Kidney glomerular epithelial cell (primary cell): Measurements from ENCODE around the gene SAMD4A.

Experiments used
- DNase-seq: peaks from one replicate; lab custom pipeline; 2025; lab: John Stamatoyannopoulos, UW

SAMD4A gene

GRCh38 chr14:54567224-54567638, 303 bp downstream of the SAMD4A start:
- peak; percentile 36 for DNase-seq

- DNase-seq, result no peak
Measured at GRCh38 chr14:54567639-54568561, 972 bp downstream of the SAMD4A start.

- DNase-seq, result no peak
Measured at GRCh38 chr14:54568821-54569595, 2.1 kb downstream of the SAMD4A start.

- no peak for DNase-seq
Measured at GRCh38 chr14:54570047-54570446, 3.1 kb downstream of the SAMD4A start.

- peak; percentile 58 for DNase-seq
Measured at GRCh38 chr14:54570631-54571415, 3.9 kb downstream of the SAMD4A start.

GRCh38 chr14:54572316-54572715, 5.4 kb downstream of the SAMD4A start:
- peak; percentile 22 for DNase-seq

GRCh38 chr14:54574528-54574927, 7.6 kb downstream of the SAMD4A start:
- DNase-seq, result no peak

GRCh38 chr14:54577494-54577893, 10.6 kb downstream of the SAMD4A start:
- DNase-seq, result no peak

GRCh38 chr14:54577977-54578376, 11.0 kb downstream of the SAMD4A start:
- no peak for DNase-seq

- no peak for DNase-seq
Measured at GRCh38 chr14:54579621-54580020, 12.7 kb downstream of the SAMD4A start.

- DNase-seq, result no peak
Measured at GRCh38 chr14:54580933-54581332, 14.0 kb downstream of the SAMD4A start.

- no peak for DNase-seq
Measured at GRCh38 chr14:54582334-54582733, 15.4 kb downstream of the SAMD4A start.

GRCh38 chr14:54584097-54584496, 17.2 kb downstream of the SAMD4A start:
- no peak for DNase-seq

GRCh38 chr14:54585214-54585613, 18.3 kb downstream of the SAMD4A start:
- DNase-seq, result no peak

GRCh38 chr14:54589076-54589475, 22.1 kb downstream of the SAMD4A start:
- peak; percentile 13 for DNase-seq

- DNase-seq, result no peak
Measured at GRCh38 chr14:54589843-54590242, 22.9 kb downstream of the SAMD4A start.

GRCh38 chr14:54590481-54590880, 23.6 kb downstream of the SAMD4A start:
- no peak for DNase-seq

GRCh38 chr14:54591461-54591860, 24.5 kb downstream of the SAMD4A start:
- DNase-seq, result no peak

GRCh38 chr14:54591866-54592265, 24.9 kb downstream of the SAMD4A start:
- no peak for DNase-seq

GRCh38 chr14:54593860-54594259, 26.9 kb downstream of the SAMD4A start:
- DNase-seq, result no peak

GRCh38 chr14:54594537-54594936, 27.6 kb downstream of the SAMD4A start:
- no peak for DNase-seq

GRCh38 chr14:54597795-54598443, 31.0 kb downstream of the SAMD4A start:
- DNase-seq, result no peak
